Measurements from ENCODE around the gene ATG4B.
"Not testable (repeated sequence)": the region's sequence is repeated elsewhere in the genome, so short reads cannot be mapped to it uniquely, and the experiment has no call there.

The ATG4B gene

GRCh38 chr2:241640165-241640795 lies 2.8 kb downstream of the ATG4B start:
- DNase-seq (ENCODE audit: low read depth in 2 of 2): no peak

DNA sequence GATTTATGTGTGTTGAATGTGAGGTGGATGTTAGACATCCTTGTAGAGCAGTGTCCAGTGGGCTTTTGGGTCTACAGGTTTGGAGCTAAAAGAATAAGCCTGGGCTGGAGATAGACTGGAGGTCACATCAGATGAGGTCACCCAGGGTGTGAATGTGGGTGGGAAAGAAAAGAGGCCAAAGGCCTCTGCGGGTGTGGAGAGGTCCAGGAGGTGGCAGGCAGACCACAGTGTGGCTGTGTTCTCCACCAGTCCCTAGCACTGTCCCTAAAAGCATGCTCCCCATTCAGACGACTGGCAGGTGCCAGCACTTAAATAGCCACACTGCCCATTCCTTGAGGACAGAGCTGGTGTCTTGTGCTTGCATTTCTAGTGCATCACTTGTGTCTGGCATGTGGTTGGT lies 4.1 kb downstream of the ATG4B start:
- DNase-seq (ENCODE audit: low read depth in 2 of 2): no peak

GRCh38 chr2:241645056-241645914 lies 7.8 kb downstream of the ATG4B start:
- DNase-seq (ENCODE audit: low read depth in 2 of 2): no peak

DNA sequence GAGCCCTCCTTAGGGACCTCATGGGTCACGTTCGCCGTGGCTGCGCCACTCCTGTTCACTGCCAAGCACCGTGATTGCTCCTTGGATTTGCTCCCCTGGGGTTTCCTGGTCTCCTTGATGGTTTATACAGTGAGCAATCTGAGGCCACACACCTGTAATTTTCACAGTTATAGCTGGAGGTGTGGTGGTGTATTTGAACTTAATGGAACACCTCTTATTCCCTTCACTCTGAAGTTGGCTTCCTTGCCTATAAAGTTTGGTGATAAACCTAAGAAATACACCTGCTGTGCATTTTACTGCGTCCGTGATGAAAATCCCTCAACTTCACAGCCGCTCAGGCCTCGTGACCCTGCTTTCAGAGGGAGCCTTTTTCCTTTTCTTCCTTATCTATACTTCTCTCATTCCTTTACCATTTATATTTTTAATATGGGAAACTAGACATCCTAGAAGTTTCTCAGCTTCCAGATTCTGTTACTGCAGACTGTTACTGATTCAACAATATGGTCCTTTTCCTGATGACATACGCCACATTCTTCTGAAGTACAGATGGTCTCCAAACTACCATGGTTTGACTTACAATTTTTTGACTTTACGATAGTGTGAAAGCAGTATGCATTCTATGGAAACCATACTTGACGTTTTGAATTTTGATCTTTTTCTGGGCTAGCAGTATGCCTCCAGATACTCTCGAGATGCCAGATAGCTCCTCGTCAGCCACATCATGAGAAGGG lies 8.6 kb downstream of the ATG4B start:
- no peak for DNase-seq (ENCODE audit: low read depth in 2 of 2)

- DNase-seq (ENCODE audit: low read depth in 2 of 2): no peak
Observed at GRCh38 chr2:241648453-241648852, 11.0 kb downstream of the ATG4B start.

DNA sequence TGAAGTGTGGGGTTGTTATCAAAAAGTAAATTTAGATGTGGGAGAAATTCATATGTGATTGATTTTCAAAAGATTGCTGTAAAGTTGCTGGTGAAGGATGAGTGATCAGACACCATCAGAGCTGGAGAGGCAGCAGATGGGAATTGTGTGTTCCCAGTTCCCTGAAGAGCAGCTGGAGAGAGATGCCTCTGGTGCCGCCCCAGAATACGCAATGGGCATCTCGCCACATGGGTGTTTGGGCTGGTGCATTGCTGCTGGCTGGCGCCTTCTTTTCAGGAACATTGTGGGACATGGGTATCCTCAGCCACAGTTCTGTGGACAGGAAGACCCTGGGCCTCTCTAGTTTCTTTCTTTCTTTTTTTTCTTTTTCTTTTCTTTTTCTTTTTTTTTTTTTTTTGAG lies 11.9 kb downstream of the ATG4B start:
- DNase-seq (ENCODE audit: low read depth in 2 of 2): no peak

GRCh38 chr2:241649927-241650326 lies 12.4 kb downstream of the ATG4B start:
- DNase-seq (ENCODE audit: low read depth in 2 of 2): no peak

DNA sequence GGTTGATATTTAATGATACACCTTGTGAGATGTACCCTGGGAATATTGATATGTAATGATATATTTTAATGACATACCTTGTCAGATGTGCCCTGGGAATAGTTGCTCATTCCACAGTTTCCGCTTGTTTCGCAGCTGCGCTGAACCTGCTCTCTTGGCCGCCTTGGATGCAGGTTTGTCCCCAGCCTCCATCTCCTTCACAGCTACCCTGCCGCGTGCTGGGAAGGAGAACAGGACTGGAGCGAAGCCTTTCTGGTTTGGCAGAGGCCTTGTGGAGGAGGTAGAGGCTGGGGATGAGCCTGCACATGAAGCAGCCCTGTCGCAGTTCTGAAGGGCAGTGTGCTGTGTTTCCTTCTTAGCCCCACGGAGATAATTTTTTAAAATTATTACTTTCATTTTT lies 14.6 kb downstream of the ATG4B start:
- no peak for DNase-seq (ENCODE audit: low read depth in 2 of 2)

DNA sequence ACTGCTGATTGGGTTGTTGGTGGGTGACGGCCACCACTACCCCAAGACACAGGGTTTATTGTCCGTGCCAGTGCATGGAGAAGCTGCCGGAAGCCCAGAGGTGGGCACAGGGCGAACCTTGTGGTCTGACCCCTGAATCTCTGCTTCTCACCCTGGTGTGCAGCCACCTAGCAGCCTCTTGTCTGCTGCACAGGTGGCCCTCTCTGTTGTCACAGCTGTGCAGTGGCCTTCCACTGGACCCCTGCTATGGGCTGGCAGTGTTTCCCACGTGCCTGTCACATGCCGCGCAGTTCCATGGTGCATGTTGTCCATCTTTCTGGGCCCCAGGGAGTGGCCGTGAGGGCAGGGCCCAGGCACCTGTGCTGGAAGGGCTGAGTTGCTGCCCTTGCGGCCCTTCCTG lies 15.2 kb downstream of the ATG4B start:
- no peak for DNase-seq (ENCODE audit: low read depth in 2 of 2)

DNA sequence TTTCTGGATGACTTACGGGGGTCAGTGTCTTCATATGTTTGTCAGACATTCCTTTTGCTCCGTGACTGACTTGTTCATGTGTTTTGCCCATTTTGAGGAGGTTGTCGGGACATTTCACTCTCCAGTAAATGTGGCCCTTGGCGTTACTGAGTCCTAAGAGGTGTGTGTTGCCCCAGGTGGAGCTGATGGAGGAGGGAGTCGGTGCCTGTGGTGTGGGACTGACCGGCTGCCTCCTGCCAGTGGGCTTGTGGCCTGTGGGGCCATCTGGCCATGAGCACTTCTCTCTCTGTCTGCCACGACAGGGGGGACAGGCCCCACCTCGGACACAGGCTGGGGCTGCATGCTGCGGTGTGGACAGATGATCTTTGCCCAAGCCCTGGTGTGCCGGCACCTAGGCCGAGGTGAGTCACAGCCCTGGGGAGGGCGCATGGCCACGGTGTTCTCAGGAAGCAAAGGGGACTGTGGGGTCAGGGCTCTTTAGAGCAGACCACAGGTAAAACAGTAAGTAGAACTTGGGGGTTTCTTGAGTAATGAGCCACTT lies 15.8 kb downstream of the ATG4B start:
- no peak for DNase-seq (ENCODE audit: low read depth in 2 of 2)

DNA sequence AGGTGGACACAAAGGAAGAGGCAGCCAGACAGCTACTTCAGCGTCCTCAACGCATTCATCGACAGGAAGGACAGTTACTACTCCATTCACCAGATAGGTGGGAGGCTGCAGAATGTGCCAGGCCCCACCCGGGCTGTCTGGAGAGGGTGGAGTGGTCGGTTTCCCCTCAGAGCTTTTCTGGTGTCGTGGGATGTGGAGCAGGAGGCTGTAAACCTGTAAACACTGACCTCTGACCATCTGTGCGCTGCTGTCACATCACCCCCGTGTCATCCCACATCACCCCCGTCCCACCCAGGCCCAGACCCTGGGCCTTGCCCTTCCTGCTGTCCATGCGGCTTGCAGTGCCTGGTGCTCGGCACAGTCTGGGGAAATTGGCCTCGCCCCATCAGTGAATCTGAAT lies 17.1 kb downstream of the ATG4B start:
- no peak for DNase-seq (ENCODE audit: low read depth in 2 of 2)

- no peak for DNase-seq (ENCODE audit: low read depth in 2 of 2)
Observed at GRCh38 chr2:241655516-241656189, 18.2 kb downstream of the ATG4B start.

DNA sequence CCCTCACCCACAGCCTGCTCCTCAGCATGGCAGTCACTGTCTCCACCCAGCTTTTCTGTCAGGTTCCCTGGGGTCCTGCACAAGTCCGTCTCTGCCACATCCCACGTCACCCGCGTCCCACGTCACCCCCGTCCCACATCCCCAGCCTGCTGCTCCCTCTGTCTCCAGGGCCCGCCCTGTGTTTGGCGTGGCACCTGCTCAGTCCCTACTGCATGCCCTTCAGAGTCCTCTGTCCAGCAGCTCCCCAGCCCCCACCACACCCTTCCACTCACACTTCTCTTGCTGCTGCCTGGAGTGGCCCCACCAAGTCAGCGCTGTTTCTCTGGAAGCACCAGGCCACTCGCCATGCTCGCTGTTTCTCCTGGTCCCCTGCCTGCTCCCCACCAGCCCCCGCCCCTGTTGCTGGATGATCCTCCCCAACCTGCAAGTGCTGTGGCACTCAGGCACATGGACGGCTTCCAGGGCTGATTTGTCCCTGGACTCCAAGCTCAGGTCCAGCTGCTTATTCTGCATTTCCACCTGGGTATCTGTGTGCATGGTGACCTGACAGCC lies 18.8 kb downstream of the ATG4B start:
- no peak for DNase-seq (ENCODE audit: low read depth in 2 of 2)

DNA sequence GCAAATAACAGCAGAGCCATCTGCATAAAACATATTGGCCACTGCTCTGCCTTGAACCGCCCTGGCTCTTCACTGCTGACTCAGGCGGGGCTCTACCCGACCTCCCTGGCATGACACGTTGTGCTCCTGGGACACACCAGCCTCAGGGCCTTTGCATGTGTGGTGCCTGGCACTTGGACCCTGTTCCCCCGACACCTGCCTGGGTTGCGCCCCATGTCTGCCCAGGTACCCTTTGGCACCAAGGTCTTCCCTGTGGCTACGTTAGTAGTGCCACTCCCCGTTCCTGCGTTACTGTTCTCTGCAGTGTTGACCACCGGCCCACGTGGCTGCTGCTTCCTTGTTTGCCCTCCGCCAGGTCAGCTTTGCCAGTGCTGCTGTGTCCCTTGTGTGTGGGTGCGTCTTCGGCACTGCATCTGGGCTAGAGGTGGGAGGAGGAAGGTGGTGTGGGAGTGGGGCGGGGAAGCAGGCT lies 20.3 kb downstream of the ATG4B start:
- DNase-seq (ENCODE audit: low read depth in 2 of 2): no peak

GRCh38 chr2:241658296-241658695 lies 20.8 kb downstream of the ATG4B start:
- DNase-seq (ENCODE audit: low read depth in 2 of 2): no peak

- peak in 1 of 2 donors; percentile 16 for DNase-seq (ENCODE audit: low read depth in 2 of 2)
Observed at GRCh38 chr2:241659150-241659739, 21.8 kb downstream of the ATG4B start.

GRCh38 chr2:241660593-241661213 lies 23.2 kb downstream of the ATG4B start:
- DNase-seq (ENCODE audit: low read depth in 2 of 2): no peak

- not testable (repeated sequence) for DNase-seq (ENCODE audit: low read depth in 2 of 2)
Observed at GRCh38 chr2:241662731-241663130, 25.2 kb downstream of the ATG4B start.

DNA sequence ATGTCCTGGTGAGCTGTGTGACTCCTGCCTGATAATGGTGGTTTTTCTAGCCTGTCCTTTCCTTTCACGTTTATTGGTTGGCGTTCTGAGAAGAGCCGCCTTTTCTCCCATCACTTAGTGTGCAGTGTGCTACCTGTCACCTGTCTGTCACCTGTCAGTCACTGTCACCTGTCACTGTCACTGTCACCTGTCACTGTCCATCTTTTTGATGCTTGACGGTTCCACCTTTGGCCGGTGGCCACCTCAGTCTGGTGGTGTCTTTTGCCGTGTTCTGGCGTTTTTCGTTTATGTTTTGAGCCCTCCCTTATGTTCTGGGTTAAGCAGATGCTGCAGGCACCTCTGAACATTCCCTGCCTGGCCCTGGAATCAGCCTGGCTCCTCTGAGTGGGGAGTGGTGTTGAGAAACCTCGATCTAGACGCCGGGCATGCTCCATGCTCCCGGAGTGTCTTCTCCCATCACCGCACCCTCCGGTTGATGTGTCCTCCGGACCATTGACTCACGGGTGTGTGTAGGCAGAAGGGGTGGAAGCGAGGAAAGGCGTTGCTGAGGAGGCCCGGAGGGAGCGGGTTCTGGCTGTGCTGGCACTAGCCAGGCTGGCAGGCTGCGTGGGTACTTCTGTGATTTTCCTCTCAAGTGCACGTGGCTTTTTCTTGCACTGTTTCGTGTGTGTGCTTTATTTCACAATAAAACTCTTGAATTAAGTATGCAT lies 28.4 kb downstream of the ATG4B start:
- DNase-seq (ENCODE audit: low read depth in 2 of 2): no peak

Measured in stimulated activated CD4-positive, alpha-beta T cell treated with anti-CD3 and anti-CD28 coated beads, Interleukin-4, amount 100 ng/mL, for 48 hours (primary cell).